ENCODE results near the gene BOC. TPM values are rescaled to one million over a fixed set of nuclear protein-coding genes. Genes with fewer than 3 reads are reported as not detected.

The BOC gene
- total and polyA plus RNA-seq, 2 donors (not counting 1 experiment from before 2014, with no cell fraction given): 2.1 to 4.2 TPM

GRCh38 chr3:113292933-113293332 lies 81.6 kb downstream of the BOC start:
- Histone ChIP-seq H4K20me1 (ENCODE audit: control insufficient read depth, extremely low read depth, insufficient read depth, low read length) (no peaks in the 10 kb centered on the region), H3K79me2 (ENCODE audit: control insufficient read depth, insufficient read depth, low read length) (no peaks in the 10 kb centered on the region), H3K4me2 (ENCODE audit: extremely low read depth, insufficient read depth, low read length) (no peak overlapping the region), H3K9me3 (ENCODE audit: control insufficient read depth, insufficient read depth, low read depth, low read length) (no peaks in the 10 kb centered on the region), H3K27me3 (ENCODE audit: control insufficient read depth, insufficient read depth, low read length) (no peaks in the 10 kb centered on the region), H3K4me1 (ENCODE audit: control insufficient read depth, extremely low read depth, insufficient read depth, low read length) (peaks cover under 1% of the 10 kb centered on the region), H3K9ac (ENCODE audit: insufficient read depth, low read length) (no peak overlapping the region), H3K4me3 (replicated peaks in 1 of 4; ENCODE audit: control extremely low read depth in 1 of 4, insufficient read depth in 1 of 4, low read depth in 3 of 4, low read length in 4 of 4) (no peak overlapping the region), H2AFZ (ENCODE audit: low read length) (no peak overlapping the region), H3K27ac (ENCODE audit: insufficient read depth, low read length) (no peak overlapping the region), H3K36me3 (ENCODE audit: control insufficient read depth, insufficient read depth, low read length) (no peaks in the 10 kb centered on the region)
- DNase-seq (ENCODE audit: low read depth in 2 of 2): no peak
- TF ChIP-seq CTCF (conservative IDR thresholded peaks at IDR 0.05 in 1 of 2, IDR thresholded peaks at IDR 0.05 in 1 of 2; ENCODE audit: low read depth in 1 of 2, low read length in 2 of 2): no peak
- TF ChIP-seq EZH2 (IDR thresholded peaks at IDR 0.05; ENCODE audit: low read length, missing control alignments): no peak

GRCh38 chr3:113293348-113293747 lies 82.0 kb downstream of the BOC start:
- Histone ChIP-seq H3K79me2 (ENCODE audit: control insufficient read depth, insufficient read depth, low read length) (no peaks in the 10 kb centered on the region), H3K4me3 (replicated peaks in 1 of 4; ENCODE audit: control extremely low read depth in 1 of 4, insufficient read depth in 1 of 4, low read depth in 3 of 4, low read length in 4 of 4) (no peak overlapping the region), H3K9ac (ENCODE audit: insufficient read depth, low read length) (no peak overlapping the region), H3K27ac (ENCODE audit: insufficient read depth, low read length) (no peak overlapping the region), H2AFZ (ENCODE audit: low read length) (no peak overlapping the region), H4K20me1 (ENCODE audit: control insufficient read depth, extremely low read depth, insufficient read depth, low read length) (no peaks in the 10 kb centered on the region), H3K4me1 (ENCODE audit: control insufficient read depth, extremely low read depth, insufficient read depth, low read length) (no peaks in the 10 kb centered on the region), H3K4me2 (ENCODE audit: extremely low read depth, insufficient read depth, low read length) (no peak overlapping the region), H3K27me3 (ENCODE audit: control insufficient read depth, insufficient read depth, low read length) (no peaks in the 10 kb centered on the region), H3K36me3 (ENCODE audit: control insufficient read depth, insufficient read depth, low read length) (no peaks in the 10 kb centered on the region), H3K9me3 (ENCODE audit: control insufficient read depth, insufficient read depth, low read depth, low read length) (no peaks in the 10 kb centered on the region)
- no peak for TF ChIP-seq EZH2 (IDR thresholded peaks at IDR 0.05; ENCODE audit: low read length, missing control alignments)
- TF ChIP-seq CTCF (conservative IDR thresholded peaks at IDR 0.05 in 1 of 2, IDR thresholded peaks at IDR 0.05 in 1 of 2; ENCODE audit: low read depth in 1 of 2, low read length in 2 of 2): no peak
- no peak for DNase-seq (ENCODE audit: low read depth in 2 of 2)

GRCh38 chr3:113295463-113295862 lies 84.1 kb downstream of the BOC start:
- no peak for DNase-seq (ENCODE audit: low read depth in 2 of 2)
- Histone ChIP-seq H3K79me2 (ENCODE audit: control insufficient read depth, insufficient read depth, low read length) (no peaks in the 10 kb centered on the region), H3K4me2 (ENCODE audit: extremely low read depth, insufficient read depth, low read length) (no peak overlapping the region), H3K27me3 (ENCODE audit: control insufficient read depth, insufficient read depth, low read length) (no peaks in the 10 kb centered on the region), H3K27ac (ENCODE audit: insufficient read depth, low read length) (no peak overlapping the region), H4K20me1 (ENCODE audit: control insufficient read depth, extremely low read depth, insufficient read depth, low read length) (no peaks in the 10 kb centered on the region), H3K4me1 (ENCODE audit: control insufficient read depth, extremely low read depth, insufficient read depth, low read length) (no peaks in the 10 kb centered on the region), H3K9me3 (ENCODE audit: control insufficient read depth, insufficient read depth, low read depth, low read length) (no peaks in the 10 kb centered on the region), H3K4me3 (replicated peaks in 1 of 4; ENCODE audit: control extremely low read depth in 1 of 4, insufficient read depth in 1 of 4, low read depth in 3 of 4, low read length in 4 of 4) (no peak overlapping the region), H3K36me3 (ENCODE audit: control insufficient read depth, insufficient read depth, low read length) (no peaks in the 10 kb centered on the region), H2AFZ (ENCODE audit: low read length) (no peak overlapping the region), H3K9ac (ENCODE audit: insufficient read depth, low read length) (no peak overlapping the region)
- TF ChIP-seq CTCF (conservative IDR thresholded peaks at IDR 0.05 in 1 of 2, IDR thresholded peaks at IDR 0.05 in 1 of 2; ENCODE audit: low read depth in 1 of 2, low read length in 2 of 2) (no peak), EZH2 (IDR thresholded peaks at IDR 0.05; ENCODE audit: low read length, missing control alignments) (no peak)

Data from fibroblast of lung (primary cell).